HCT116 (cell line): ENCODE measurements around the gene MED9. TPM values are rescaled to one million over a fixed set of nuclear protein-coding genes. Genes with fewer than 3 reads are reported as not detected.

Experiments used
- ATAC-seq: fragments of 200-7000 bp; cut with Tn5 transposase; 2 replicates; pipeline ENCODE4 v1.9.1; 2020; ENCODE audit warnings: mild to moderate bottlenecking, moderate library complexity
- BruUV-seq: library from RNA; stranded (reverse); fragments of 400-500 nt; replicated peaks from 2 replicates; lab custom pipeline; 2021; lab: Mats Ljungman, UMichigan
- CTCF ChIA-PET: fragments of 300-600 bp; sonication (Branson Sonifier 250); formaldehyde crosslinking; loops from one replicate; lab custom pipeline; 2021; ENCODE audit warnings: antibody characterized with exemption; lab: Charles Lee
- POLR2A ChIA-PET: fragments of 300-600, 350-600 bp; sonication (Branson Sonifier 250); formaldehyde crosslinking; loops from one replicate; lab custom pipeline; 2021; ENCODE audit warnings: antibody characterized with exemption; lab: Charles Lee
- RAD21 ChIA-PET, 2 experiments: fragments of 300-600 bp; sonication (Branson Sonifier 250); formaldehyde crosslinking; loops; one replicate each; lab custom pipeline; 2023; ENCODE audit warnings: low total read pairs in 2 of 2; ENCODE audit not compliant: uncharacterized antibody in 2 of 2, unreplicated experiment in 2 of 2, low non-redundant PET in 1 of 2; lab: Charles Lee
- DNase-seq: peaks from one replicate; pipeline ENCODE4 v3.0.0-alpha.2; 2010; ENCODE audit warnings: low read depth, low spot score
- H2AFZ ChIP-seq: fragments of 200-600 bp; shearing (Covaris generic), sonication (generic); 2 replicates; pipeline ENCODE4 v1.6.1; 2017; ENCODE audit warnings: low read depth, mixed run types, mixed read lengths, antibody characterized with exemption, low read length; ENCODE audit not compliant: poor library complexity, severe bottlenecking
- H3K27ac ChIP-seq: 2 replicates; pipeline ENCODE4 v1.5.1; 2012; ENCODE audit warnings: low read depth, low read length
- H3K27me3 ChIP-seq: fragments of 200-600 bp; sonication (generic); 2 replicates; pipeline ENCODE4 v1.6.1; 2016; ENCODE audit warnings: mixed run types, low read length, mixed read lengths; ENCODE audit not compliant: insufficient read depth
- H3K36me3 ChIP-seq, 2 experiments: fragments of 200-500 bp in 1 of 2; fragments of 200-600 bp in 1 of 2; sonication (Bioruptor generic) in 1 of 2; sonication (generic) in 1 of 2; 2 replicates each; pipeline versions ENCODE4 v1.5.1 to v1.6.1; 2014 to 2016; ENCODE audit warnings: low read length in 2 of 2, inconsistent platforms in 1 of 2, mixed read lengths in 1 of 2, mixed run types in 1 of 2; ENCODE audit not compliant: insufficient read depth in 2 of 2, control insufficient read depth in 1 of 2
- H3K4me1 ChIP-seq, 2 experiments: fragments of 200-600 bp in 1 of 2; sonication (generic) in 1 of 2; 2 replicates each; pipeline versions ENCODE4 v1.5.1 to v1.6.1; 2012 to 2017; ENCODE audit warnings: low read length in 2 of 2, inconsistent platforms in 1 of 2, mild to moderate bottlenecking in 1 of 2, mixed read lengths in 1 of 2, mixed run types in 1 of 2, moderate library complexity in 1 of 2; ENCODE audit not compliant: insufficient read depth in 2 of 2, control insufficient read depth in 1 of 2
- H3K4me2 ChIP-seq: fragments of 200-600 bp; sonication (generic); 2 replicates; pipeline ENCODE4 v1.6.1; 2017; ENCODE audit warnings: mixed run types, low read length, mixed read lengths
- H3K4me3 ChIP-seq, 2 experiments: fragments of 200-600 bp in 1 of 2; sonication (generic) in 1 of 2; replicated peaks in 1 of 2; 2 replicates each; pipeline ENCODE4 v1.5.1; 2011 to 2016; ENCODE audit warnings: low read length in 2 of 2, control low read depth in 1 of 2, low read depth in 1 of 2, mild to moderate bottlenecking in 1 of 2, mixed read lengths in 1 of 2, mixed run types in 1 of 2
- H3K79me2 ChIP-seq: fragments of 200-600 bp; sonication (generic); 2 replicates; pipeline ENCODE4 v1.6.1; 2017; ENCODE audit warnings: mild to moderate bottlenecking, mixed run types, low read length, moderate library complexity, mixed read lengths; ENCODE audit not compliant: insufficient read depth
- H3K9ac ChIP-seq: fragments of 200-600 bp; sonication (generic); 2 replicates; pipeline ENCODE4 v1.6.1; 2016; ENCODE audit warnings: low read length, mixed read lengths
- H3K9me2 ChIP-seq: fragments of 200-600 bp; sonication (generic), shearing (Covaris generic); 2 replicates; pipeline ENCODE4 v1.6.1; 2017; ENCODE audit warnings: mixed run types, mild to moderate bottlenecking, moderate library complexity; ENCODE audit not compliant: insufficient read depth
- H3K9me3 ChIP-seq, 2 experiments: fragments of 200-500 bp in 1 of 2; fragments of 200-600 bp in 1 of 2; sonication (Bioruptor generic) in 1 of 2; sonication (generic) in 1 of 2; 2 replicates each; pipeline ENCODE4 v1.6.1; 2014 to 2017; ENCODE audit warnings: low read length in 2 of 2, mixed read lengths in 2 of 2, inconsistent platforms in 1 of 2, low read depth in 1 of 2, mild to moderate bottlenecking in 1 of 2, mixed run types in 1 of 2, moderate library complexity in 1 of 2; ENCODE audit not compliant: control insufficient read depth in 1 of 2, insufficient read depth in 1 of 2
- H4K20me1 ChIP-seq: fragments of 200-600 bp; sonication (generic), shearing (Covaris generic); 2 replicates; pipeline ENCODE4 v1.6.1; 2017; ENCODE audit warnings: mixed run types, mild to moderate bottlenecking, moderate library complexity; ENCODE audit not compliant: insufficient read depth
- POLR2A ChIP-seq: IDR thresholded peaks from 2 replicates; pipeline ENCODE4 v1.7.0; 2011; ENCODE audit warnings: borderline replicate concordance; ENCODE audit not compliant: insufficient read depth, insufficient read length; ENCODE audit errors: extremely low read depth
- SIN3A ChIP-seq: IDR thresholded peaks from 2 replicates; pipeline ENCODE4 v1.6.1; 2012; ENCODE audit warnings: low read depth
- SP1 ChIP-seq: IDR thresholded peaks from 2 replicates; pipeline ENCODE4 v1.6.1; 2012; ENCODE audit warnings: low read depth
- ZBTB33 ChIP-seq: IDR thresholded peaks from 2 replicates; pipeline ENCODE4 v1.6.1; 2011; ENCODE audit warnings: mild to moderate bottlenecking, low read length, moderate library complexity; ENCODE audit not compliant: insufficient replicate concordance; ENCODE audit errors: extremely low read depth
- ZFX ChIP-seq: fragments of 450-650 bp; IDR thresholded peaks from 2 replicates; pipeline ENCODE4 v1.6.1; 2017
- intact Hi-C: fragments of 100-400 bp; cut with micrococcal nuclease; formaldehyde crosslinking; loops from 2 replicates; pipeline ENCODE4 v1.10.0; 2022
- total RNA-seq: library from RNA; stranded (reverse); gene quantifications from one replicate; pipeline ENCODE4 v1.2.1, GENCODE V29; 2021; ENCODE audit not compliant: unreplicated experiment

The MED9 gene
- total RNA-seq, 1 experiment from 2014 or later, result 13.9 TPM

GRCh38 chr17:17513626-17514025 lies 36.8 kb downstream of the MED9 start:
- Histone ChIP-seq H3K27ac (no peak overlapping the region), H3K9me2 (no peaks in the 10 kb centered on the region), H4K20me1 (no peaks in the 10 kb centered on the region), H3K9me3 (no peaks in the 10 kb centered on the region), H3K4me1 (peaks cover 5 to 49% of the 10 kb centered on the region in 2 experiments; a peak in 3 of 4 replicates), H3K79me2 (no peaks in the 10 kb centered on the region), H2AFZ (no peak overlapping the region), H3K27me3 (no peaks in the 10 kb centered on the region), H3K4me3 (no peak overlapping the region), H3K36me3 (no peaks in the 10 kb centered on the region), H3K4me2 (no peak overlapping the region), H3K9ac (no peak overlapping the region)
- TF ChIP-seq SP1 (no peak), POLR2A (no peak)
- DNase-seq (no peak), ATAC-seq (no peak)
- POLR2A ChIA-PET, result no interaction called here
- RAD21 ChIA-PET, result no interaction called here
- intact Hi-C loops, result no loop called here
- BruUV-seq, result no TSS peak
- CTCF ChIA-PET, result no interaction called here

GRCh38 chr17:17514361-17514992 lies 37.7 kb downstream of the MED9 start:
- Histone ChIP-seq H3K27ac (no peak overlapping the region), H3K4me3 (no peak overlapping the region), H3K36me3 (no peaks in the 10 kb centered on the region), H2AFZ (no peak overlapping the region), H4K20me1 (no peaks in the 10 kb centered on the region), H3K27me3 (no peaks in the 10 kb centered on the region), H3K4me2 (no peak overlapping the region), H3K79me2 (no peaks in the 10 kb centered on the region), H3K4me1 (peaks cover 5 to 49% of the 10 kb centered on the region in 2 experiments; a peak in 3 of 4 replicates), H3K9me3 (no peaks in the 10 kb centered on the region), H3K9me2 (no peaks in the 10 kb centered on the region), H3K9ac (no peak overlapping the region)
- DNase-seq, result no peak
- no TSS peak for BruUV-seq
- ChIA-PET RAD21 (no interaction called here), CTCF (no interaction called here), POLR2A (no interaction called here)
- ATAC-seq, result no peak
- TF ChIP-seq ZFX (no peak), POLR2A (no peak), SIN3A (no peak), ZBTB33 (no peak)
- intact Hi-C loops, result no loop called here
